Measurements from ENCODE around the gene PGAM2.

DNA sequence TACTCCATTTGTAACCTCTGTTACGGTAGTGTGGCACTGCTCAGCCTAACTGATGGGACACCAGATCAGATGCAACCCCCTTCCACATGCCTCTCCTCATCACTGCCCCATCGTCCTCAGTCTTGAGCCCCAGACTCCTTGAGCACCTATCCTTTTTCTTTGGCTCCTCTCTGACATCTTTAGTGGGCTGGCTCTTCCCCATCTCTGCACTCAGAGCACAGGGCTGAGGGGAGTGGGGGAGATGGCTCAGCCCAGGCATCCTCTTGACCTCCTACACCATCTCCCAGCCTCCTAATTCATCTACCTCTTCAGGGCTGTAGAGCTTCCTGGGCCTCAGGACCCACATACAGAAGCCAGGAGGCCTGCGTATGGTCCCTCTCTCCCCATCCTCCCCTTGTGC, 18.4 kb upstream of the PGAM2 start:
- TF ChIP-seq RAD21 (conservative IDR thresholded peaks at IDR 0.05 in 1 of 2, IDR thresholded peaks at IDR 0.05 in 1 of 2) (no peak), TP53 (CRISPR knock-in tag; IDR thresholded peaks at IDR 0.05) (no peak)
- TF ChIP-seq, protein P1, sequence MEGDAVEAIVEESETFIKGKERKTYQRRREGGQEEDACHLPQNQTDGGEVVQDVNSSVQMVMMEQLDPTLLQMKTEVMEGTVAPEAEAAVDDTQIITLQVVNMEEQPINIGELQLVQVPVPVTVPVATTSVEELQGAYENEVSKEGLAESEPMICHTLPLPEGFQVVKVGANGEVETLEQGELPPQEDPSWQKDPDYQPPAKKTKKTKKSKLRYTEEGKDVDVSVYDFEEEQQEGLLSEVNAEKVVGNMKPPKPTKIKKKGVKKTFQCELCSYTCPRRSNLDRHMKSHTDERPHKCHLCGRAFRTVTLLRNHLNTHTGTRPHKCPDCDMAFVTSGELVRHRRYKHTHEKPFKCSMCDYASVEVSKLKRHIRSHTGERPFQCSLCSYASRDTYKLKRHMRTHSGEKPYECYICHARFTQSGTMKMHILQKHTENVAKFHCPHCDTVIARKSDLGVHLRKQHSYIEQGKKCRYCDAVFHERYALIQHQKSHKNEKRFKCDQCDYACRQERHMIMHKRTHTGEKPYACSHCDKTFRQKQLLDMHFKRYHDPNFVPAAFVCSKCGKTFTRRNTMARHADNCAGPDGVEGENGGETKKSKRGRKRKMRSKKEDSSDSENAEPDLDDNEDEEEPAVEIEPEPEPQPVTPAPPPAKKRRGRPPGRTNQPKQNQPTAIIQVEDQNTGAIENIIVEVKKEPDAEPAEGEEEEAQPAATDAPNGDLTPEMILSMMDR (IDR thresholded peaks at IDR 0.05) = no peak
- TF ChIP-seq, protein P2, sequence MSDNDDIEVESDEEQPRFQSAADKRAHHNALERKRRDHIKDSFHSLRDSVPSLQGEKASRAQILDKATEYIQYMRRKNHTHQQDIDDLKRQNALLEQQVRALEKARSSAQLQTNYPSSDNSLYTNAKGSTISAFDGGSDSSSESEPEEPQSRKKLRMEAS (IDR thresholded peaks at IDR 0.05) = no peak
